NB4 (cell line): Measurements from ENCODE around the gene UBR2.

Experiments used
- CTCF ChIP-seq: IDR thresholded peaks from one replicate; pipeline ENCODE4 v1.5.1; 2012; ENCODE audit warnings: low read depth, low read length
- MAX ChIP-seq: IDR thresholded peaks from 2 replicates; pipeline ENCODE4 v1.6.1; 2011; ENCODE audit warnings: low read depth, low read length
- MYC ChIP-seq: IDR thresholded peaks from 2 replicates; pipeline ENCODE4 v1.6.1; 2011; ENCODE audit warnings: low read depth, low read length
- POLR2A ChIP-seq: IDR thresholded peaks from 2 replicates; pipeline ENCODE4 v1.6.1; 2011; ENCODE audit warnings: mild to moderate bottlenecking; ENCODE audit not compliant: insufficient read length; ENCODE audit errors: extremely low read depth

- TF ChIP-seq CTCF (no peak), POLR2A (no peak), MAX (no peak), MYC (no peak)
These were observed 172.1 kb downstream of the UBR2 start for GRCh38 chr6:42735976-42736375.
